ENCODE results near the gene ZNF354C.

- TF ChIP-seq SP1 (IDR thresholded peaks at IDR 0.05; ENCODE audit: low read depth): no peak
- no peak for TF ChIP-seq CTCF (IDR thresholded peaks at IDR 0.05 in 2 of 3, conservative IDR thresholded peaks at IDR 0.05 in 1 of 3; ENCODE audit: borderline replicate concordance in 1 of 3, insufficient read depth in 1 of 3, low read depth in 2 of 3, low read length in 2 of 3)
- no peak for TF ChIP-seq POLR2AphosphoS5 (IDR thresholded peaks at IDR 0.05; ENCODE audit: low read depth, low read length)
- no peak for TF ChIP-seq REST (IDR thresholded peaks at IDR 0.05; ENCODE audit: low read depth)
- TF ChIP-seq CEBPB (IDR thresholded peaks at IDR 0.05; ENCODE audit: low read depth): no peak
- no peak for TF ChIP-seq POLR2A (IDR thresholded peaks at IDR 0.05; ENCODE audit: borderline replicate concordance, extremely low read depth, insufficient read depth, insufficient read length)
- no peak for TF ChIP-seq ZNF274 (IDR thresholded peaks at IDR 0.05; ENCODE audit: low read depth, low read length)
- no peak for TF ChIP-seq ATF3 (IDR thresholded peaks at IDR 0.05)
- no peak for TF ChIP-seq EZH2 (IDR thresholded peaks at IDR 0.05)
- TF ChIP-seq RAD21 (IDR thresholded peaks at IDR 0.05; ENCODE audit: low read depth): no peak
- TF ChIP-seq ELF1 (IDR thresholded peaks at IDR 0.05; ENCODE audit: borderline replicate concordance, low read depth): no peak
- TF ChIP-seq YY1 (IDR thresholded peaks at IDR 0.05; ENCODE audit: extremely low read depth, insufficient replicate concordance, low read depth, low read length): no peak
Observed at GRCh38 chr5:179112469-179113142, 52.4 kb downstream of the ZNF354C start.
